DMS53 treated with DMSO at 0.1 percent for 48 hours (cell line): ENCODE results near the gene PDE10A.

Experiments
- DNase-seq: peaks from one replicate; lab custom pipeline; 2025; ENCODE audit not compliant: unreplicated experiment; lab: John Stamatoyannopoulos, UW

The PDE10A gene

DNA sequence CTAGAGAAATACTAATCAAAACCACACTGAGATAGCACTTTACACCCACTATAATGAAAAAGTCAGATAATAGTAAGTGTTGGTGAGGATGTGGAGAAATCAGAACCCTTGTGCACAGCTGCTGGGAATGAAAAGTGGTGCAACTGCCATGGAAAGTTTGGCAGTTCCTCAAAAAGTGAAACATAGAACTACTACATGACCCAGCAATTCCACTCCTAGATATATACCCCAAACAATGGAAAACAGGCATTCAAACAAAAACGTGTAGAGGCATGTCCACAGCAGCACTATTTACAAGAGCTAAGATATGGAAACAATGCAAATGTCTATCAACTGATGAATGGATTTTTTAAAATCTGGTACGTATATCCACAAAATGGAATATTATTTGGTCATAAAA is 236.1 kb downstream of the PDE10A start:
- no peak for DNase-seq

DNA sequence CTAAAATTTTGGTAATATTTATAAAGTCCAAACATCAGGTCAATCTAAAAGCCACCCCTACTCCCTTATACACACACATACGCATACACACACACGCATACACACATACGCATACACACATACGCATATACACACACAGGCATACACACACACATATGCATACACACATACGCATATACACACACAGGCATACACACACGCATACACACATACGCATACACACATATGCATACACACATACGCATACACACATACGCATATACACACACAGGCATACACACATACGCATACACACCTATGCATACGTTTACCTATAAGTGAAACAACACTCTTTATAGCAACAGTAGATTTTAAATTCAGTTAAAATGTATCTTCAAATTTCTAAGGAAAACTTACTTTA is 240.8 kb downstream of the PDE10A start:
- DNase-seq: no peak

DNA sequence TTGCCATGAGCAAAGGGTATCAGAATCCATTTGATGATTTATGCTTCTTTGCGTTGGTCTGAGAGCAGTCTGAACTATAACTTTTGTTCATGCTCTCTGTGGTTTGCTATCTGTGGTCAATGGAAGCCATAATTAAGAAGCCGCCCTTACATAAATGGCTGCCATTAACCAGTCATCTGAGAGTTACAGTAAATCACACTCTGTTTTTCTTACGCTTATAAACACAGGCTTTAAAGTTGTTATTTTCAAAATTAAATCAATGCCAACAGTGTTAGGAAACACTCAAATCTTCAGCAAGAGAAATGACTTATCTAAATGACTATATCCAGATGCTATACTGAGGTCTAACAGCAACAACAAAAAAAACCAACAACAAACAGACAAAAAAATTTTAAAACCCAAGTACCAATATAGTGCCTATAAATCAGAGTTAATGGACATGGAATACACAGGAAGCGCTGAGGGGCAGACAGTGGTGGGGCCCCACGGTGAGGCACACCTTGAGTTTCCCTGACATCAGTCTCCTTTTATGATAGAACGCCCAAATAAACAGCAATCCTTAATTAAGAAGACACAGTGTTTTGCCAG is 245.7 kb downstream of the PDE10A start:
- no peak for DNase-seq

DNA sequence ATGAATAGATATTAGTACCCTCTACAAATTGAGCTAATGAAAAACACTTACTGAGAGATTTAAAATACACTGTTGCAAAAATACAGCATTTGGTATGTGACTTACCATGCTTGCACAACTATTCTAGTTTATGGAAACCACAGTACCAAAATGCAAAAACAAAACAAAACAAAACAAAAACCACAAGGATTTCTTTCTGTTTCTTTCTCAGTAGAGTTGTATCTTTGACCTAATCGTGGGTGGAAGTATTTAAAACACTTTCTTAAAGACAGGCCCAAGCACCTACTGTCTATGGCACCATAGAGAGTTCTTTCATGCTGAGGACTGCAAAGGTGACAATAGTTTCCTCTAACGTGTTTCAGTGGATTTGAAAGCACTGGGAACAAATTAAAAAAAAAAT is 258.3 kb downstream of the PDE10A start:
- DNase-seq: no peak

DNA sequence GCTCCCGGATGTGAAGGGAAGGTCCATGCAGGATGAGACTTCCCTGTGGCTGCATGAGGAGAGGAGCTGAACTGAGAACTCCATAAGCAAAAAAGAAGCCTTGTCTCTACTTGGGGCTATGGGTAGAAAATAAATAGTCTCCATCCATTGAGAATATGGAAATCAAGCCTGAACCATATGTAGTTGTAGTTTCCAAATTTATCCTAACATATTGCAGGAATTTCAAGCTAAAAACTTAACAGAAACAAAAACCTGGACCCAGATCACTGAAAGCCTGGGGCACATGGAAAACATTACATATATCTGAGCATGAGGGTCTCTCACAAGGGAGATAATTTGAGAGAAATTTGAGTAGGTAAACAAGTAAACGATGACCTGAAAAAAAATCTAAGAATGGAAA is 258.7 kb downstream of the PDE10A start:
- no peak for DNase-seq

DNA sequence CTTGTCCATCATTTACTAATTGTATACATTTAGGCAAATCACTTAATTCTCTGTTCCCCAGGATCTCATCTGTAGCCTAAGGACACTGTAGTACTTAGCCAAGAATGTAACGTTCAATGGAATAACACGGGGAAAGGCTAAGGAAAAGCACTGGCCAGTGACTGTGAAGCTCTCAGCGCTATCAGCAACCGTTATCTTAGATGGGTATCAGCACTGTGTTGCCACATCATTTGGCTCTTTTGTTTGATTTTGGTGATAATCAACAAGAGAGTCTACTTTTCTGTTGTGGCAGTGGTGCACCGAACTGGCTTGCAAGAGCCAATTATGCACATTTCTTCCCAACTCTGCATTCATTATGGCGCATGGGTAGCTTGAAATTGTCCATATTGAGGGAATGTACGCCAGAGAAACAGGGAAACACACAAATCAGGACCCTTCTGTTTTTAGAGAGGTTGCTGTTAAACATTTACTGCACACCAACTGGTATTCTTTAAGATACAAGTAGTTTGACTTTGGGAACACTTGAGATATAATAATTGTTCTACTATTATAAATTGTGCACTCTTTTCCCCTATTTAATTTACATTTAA is 259.9 kb downstream of the PDE10A start:
- no peak for DNase-seq

DNA sequence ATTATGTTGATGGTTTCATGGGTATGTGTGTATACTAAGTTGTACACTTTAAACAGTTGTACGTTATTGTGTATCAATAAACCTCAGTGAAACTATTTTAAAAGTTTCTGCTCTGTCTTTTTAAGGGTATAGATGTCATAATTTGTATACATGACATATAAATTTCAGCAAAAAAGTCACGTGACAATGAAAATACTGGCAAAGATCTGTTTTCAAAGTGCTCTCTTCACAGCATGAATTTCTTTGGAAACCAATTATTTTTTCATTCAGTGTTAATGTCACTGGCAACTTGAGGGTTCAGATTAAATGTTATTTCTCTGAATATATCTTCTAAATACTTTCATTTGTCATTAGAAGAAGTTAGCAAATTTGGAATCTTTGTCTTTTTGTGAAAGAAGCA is 261.9 kb downstream of the PDE10A start:
- no peak for DNase-seq

DNA sequence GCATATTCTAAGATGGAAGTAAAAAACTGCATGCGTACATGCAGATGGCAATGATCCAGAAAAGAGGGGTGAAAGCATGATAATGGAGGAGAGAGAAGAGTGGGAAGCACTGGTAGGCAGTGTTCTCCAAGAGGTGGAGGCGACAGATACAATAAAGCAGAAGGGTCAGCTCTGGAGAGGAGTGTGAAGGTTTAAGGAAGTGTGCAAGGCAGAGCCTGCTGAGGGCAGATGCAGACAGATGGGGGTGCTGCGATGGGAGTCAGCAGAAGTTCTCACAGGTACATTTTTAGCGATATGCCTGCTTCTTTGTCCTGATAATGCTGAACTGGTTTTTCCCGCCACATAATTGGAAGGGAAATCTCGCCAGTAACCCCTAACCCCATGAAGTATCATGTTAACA is 272.6 kb downstream of the PDE10A start:
- DNase-seq: no peak

DNA sequence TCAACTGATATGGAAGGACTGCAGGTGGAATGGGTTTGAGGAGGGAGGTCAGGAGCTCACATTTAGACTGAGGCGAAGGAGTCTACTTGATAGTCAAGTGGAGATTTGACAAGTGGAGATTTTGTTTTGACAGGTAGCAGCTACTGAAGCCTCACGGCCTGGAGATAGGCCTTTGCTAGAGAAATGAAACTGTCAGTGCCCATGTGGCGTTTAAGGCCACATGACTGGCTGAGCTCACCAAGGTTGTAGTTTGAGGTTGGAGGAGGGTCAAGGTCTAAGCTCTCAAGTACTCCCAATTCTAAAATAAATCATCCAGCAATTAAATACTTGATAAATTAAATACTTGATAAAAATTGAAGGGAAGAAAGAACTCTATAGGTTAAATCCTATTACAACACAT is 273.5 kb downstream of the PDE10A start:
- DNase-seq: no peak

DNA sequence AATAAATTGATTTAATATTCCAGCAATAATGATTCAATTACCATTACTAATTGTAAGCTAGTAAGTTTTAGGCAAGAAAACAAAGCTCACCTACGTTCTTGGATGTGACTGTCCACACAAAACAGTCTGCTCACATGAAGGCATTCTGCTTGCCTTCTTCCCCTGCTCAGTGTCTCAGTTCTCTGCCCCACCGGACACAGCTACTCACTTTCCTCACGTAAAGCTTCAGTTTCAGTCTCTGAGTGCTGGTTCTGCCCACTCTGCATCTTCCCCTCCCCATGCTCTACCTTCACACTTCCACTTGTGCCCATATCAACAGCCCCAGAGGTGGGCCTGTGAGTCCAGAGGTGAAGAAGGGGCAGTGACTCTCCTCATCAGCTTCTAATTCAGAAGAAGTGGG is 279.7 kb downstream of the PDE10A start:
- DNase-seq: no peak

DNA sequence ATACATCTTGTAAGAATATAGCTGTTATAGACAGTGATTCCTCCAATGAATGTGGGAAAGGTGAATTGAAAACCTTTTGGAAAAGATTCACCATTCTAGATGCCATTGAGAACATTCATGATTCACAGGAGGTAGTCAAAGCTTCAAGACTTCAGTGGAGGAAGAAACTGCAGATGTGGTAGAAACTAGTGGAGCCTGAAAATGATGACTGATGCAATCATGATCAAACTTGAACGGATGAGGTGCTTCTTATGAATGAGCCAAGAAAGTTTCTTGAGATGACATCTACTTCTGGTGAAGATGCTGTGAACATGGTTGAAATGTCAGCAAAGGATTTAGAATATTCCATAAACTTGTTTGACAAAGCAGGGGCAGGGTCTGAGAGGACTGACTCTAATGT is 286.9 kb downstream of the PDE10A start:
- DNase-seq: no peak

DNA sequence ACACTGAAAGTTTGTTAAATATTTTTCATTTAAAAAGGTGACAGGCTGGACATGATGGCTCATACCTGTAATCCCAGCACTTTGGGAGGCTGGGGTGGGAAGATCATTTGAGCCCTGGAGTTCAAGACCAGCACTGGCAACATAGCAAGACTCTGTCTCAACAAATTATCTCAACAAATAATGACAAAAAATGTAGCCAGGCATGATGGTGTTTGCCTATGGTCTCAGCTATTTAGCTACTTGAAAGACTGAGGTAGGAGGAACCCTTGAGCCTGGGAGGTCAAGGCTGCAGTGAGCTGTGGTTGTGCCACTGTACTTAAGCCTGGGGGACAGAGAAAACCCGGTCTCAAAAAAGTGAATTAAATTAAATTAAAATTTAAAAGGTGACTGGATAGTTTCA is 297.7 kb downstream of the PDE10A start:
- DNase-seq: no peak

DNA sequence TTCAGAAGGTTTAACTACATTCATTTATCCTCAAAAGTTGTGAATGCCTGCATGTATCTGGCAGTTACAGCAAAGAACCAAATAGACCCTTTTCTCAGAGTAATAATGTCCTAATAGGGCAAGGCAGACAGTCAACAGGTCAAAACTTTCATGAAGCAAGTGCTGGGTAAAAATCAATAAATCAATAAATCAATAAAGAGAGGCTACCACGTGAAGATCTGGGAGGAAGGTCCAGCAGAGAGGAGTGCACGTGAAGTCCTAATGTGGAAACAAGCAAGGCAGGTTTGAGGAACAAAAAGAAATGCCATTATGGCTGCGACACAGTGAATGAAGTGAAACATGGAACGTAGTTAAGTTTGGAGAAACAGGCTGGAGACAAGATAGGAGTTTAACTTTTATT is 317.3 kb downstream of the PDE10A start:
- DNase-seq: no peak

DNA sequence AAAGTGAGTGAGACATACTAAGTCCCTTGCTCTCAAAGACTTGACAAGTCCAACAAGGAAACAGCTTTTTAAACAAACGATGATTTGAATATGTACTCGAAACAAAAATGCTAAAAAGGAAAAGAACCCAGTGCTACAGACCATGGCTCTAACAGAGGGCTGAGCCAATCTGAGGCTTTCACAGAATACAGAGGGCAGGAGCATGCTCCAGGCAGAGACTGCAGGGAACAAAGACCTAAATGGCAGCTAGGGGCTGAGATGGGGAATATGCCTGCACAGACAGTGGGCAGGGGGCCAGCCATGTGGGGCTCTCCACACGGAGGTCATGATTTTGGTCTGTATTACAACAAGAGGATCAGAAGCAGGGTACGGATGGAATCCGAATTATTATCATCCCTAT is 322.5 kb downstream of the PDE10A start:
- no peak for DNase-seq

DNA sequence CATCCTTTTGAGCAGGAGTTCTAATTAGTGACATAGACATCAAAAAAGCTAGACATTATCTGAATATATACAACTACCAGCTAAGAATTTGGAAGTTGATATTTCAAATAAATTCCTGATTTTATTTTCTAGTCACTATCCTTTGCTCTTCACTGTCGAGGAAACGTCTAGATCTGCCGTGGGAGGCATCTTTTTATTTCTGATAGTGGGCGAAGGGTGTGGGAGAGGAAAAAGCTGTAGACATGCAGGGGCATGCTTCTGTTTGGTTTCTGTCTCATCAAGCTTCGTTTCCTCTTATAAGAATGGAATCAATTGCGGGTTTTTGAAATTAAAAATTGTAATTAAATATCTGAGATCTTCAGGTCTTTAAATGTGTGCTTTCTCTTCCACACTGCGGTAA is 337.4 kb downstream of the PDE10A start:
- DNase-seq: no peak

DNA sequence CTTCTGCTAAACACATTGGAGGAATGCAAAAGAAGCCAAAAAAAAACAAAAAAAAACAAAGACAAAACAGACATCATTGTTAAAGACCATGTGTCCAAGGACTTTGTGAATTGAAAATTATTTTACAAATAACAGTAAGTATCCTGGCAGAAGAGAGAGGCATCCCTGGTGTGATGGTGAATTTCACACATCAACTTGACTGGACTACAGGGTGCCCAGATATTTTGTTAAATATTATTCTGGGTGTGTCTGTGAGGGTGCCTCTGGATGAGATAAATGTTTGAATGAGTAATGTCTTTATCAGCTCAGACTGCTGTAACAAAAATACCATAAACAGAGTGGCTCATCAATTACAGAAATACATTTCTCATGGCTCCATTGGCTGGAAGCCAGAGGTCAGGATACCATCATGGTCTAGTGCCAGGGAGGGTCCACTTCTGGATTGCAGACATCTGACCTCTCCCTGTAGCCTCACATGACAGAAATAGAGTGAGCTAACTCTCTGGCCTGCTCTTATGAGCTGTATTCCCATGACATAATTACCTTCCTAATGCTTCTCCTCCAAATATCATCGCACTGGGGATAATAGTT is 341.4 kb downstream of the PDE10A start:
- DNase-seq: no peak

DNA sequence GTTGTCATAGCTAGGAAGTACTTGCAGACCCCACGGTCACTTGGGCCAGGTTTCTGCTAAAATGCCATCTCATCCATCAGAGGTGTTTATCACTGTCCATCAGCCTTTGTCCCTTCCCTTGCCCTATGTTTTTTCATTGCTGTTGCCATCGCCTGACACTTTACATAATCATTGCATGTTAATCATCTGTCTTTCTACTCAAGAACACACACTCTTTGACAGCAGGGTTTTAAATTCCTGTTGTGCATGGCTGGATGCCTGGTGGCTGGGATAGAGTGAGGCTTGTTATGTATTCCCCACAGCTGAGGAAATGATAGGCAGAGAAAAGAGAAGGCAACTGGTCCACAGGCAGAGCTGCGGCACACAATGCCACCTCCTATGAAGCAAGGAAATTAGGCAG is 341.9 kb downstream of the PDE10A start:
- DNase-seq: no peak

DNA sequence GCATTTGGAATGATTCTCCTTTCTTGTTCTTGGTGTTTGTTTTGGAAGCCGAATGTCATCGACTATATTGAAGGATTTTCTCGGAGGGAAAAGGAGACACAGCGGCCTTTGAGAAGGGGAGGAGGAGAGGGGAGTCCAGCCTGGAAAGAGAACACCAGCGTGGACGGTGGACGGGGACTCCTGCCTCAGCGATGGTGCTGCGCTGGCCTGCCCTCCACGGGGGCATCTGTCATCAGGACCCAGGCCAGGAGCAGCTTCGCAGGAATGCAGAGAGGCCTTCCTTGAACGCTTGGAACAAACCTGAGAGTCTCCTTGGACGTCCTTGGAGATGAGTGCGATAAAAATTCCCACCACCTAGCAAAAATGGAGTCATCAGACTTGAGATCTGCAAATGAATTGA is 345.3 kb downstream of the PDE10A start:
- DNase-seq: no peak

DNA sequence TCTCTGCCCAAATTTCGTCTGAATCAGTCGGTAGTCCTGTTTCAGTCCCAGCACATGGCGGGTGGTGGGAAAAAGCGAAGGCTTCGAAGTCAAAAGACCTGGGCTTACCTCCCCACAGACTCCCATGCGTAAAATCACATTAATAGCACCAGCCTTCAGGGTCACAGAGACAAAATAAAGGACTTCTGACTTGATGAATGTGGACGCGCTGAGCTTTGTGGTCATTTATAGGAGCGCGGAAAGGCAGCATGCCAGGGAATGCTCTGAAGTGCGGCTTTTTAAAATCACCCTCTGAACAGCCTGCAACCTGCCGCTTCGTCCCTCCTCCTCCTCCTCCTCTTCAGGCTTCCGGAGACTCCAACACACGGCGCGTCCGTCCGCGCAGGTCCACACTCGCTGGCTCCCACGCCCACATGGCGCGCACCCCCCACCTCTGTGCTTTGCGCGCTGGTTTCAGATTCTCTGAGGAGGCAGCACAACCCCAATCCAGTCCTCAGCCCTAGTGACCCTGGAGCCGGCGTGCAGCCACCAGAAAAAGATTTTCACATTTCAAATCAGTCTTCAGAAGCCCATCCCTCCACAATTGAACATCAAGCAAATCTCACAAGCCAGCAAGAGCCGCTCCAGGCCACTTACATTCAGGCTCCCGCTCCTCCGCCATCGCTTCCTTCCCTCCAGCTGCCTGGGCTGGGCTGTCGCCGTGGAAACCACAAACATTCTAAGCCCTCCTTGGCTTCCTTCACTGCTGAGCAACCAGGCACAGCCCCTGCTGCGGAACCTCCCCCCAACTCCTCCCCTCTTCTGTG is 353.9 kb downstream of the PDE10A start, which contains the start of gene C6orf118:
TSS of gene C6orf118 (minus strand) at position 680 of the 806 bp plus-strand sequence. CDS start at position 661, 19 bp downstream.
- peak; percentile 44 for DNase-seq

DNA sequence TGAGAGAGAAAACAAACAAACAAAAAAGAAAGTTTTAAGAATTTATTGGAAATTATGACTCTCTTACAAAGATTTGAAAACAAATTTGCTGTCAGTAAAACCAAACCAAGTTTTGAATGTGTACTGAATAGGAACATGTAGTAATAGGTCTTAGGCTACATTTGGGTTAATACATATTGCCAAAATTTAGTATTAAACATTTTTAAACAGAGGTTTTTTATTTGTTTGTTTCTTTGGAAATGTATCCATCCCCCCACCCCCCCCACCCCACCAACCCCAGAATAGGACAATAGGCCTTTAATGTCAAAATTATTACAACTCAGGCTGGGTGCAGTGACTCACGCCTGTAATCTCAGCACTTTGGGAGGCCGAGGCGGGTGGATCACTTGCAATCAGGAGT is 356.1 kb downstream of the PDE10A start:
- no peak for DNase-seq

DNA sequence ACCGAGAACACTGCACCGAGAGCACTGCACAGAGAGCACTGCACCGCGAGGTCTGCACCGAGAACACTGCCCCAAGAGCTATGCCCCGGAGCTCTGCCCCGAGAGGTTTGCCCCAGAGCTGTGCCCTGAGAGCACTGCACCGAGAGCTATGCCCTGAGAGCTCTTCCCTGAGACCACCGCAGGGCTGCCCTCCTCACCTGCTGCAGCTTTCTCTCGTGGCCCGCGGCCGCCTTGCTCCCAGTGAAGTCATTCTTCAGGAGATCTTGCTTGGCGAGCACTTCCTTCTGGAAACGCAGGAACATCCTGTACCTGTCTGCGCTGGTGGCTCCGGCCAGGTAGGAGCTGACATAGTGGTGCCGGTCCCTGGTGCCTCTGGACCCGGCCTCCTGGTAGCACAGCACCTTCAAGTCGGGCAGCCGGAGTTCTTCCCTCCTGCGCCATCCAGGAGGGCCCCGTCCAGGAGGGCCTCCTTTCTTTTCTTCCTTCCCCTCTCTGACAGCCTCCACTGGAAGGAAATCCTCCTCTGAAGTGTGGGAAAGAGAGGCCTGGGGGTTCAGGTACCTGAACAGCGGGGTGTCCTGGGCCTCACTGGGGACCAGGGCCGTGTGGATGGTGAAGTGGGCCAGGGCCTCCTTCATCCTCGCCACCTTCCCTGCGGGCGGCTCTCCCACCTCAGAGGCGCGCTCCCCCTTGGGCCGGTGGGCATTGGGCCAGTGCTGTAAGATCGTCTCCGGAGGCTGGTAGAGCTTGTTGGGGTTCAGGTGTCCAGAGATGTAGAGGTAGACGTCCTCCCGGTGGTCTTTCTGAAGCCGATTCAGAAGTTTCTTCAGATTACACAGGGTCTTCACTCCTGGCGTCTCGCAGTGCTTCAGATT is 361.4 kb downstream of the PDE10A start:
- no peak for DNase-seq
